DOHH2 (cell line): ENCODE measurements around the gene EPC1.

Experiments
- EZH2phosphoT487 ChIP-seq: fragments of 200-600 bp; sonication (generic); IDR thresholded peaks from 2 replicates; pipeline ENCODE4 v1.6.1; 2017; ENCODE audit warnings: borderline replicate concordance, mild to moderate bottlenecking, antibody characterized with exemption, low read length, moderate library complexity, mixed read lengths
- TF ChIP-seq, protein P1 (sequence below): fragments of 200-600 bp; sonication (generic); IDR thresholded peaks from one replicate; pipeline ENCODE4 v1.5.1; 2014; ENCODE audit warnings: antibody characterized with exemption, mild to moderate bottlenecking, low read depth, low read length; ENCODE audit not compliant: poor library complexity, severe bottlenecking

DNA sequence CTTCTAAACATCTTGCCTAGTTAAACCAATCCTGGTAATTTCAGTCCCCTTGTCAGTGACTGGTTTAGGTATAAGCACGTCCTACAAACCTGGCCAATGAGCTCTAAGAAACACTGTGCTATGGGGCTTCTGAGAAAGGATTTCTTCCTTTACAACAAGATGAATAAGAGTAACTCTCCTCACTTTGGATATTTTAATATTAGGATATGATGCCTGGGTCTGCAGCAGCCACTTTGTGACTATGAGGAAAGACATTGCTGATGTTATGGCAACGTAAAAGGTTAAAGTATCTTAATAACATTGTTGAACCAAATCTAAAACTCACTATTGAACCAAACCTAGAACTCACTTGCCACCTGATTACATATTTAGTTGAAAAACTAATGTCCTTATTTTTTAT, 26.5 kb upstream of the EPC1 start:
- TF ChIP-seq, protein P1, sequence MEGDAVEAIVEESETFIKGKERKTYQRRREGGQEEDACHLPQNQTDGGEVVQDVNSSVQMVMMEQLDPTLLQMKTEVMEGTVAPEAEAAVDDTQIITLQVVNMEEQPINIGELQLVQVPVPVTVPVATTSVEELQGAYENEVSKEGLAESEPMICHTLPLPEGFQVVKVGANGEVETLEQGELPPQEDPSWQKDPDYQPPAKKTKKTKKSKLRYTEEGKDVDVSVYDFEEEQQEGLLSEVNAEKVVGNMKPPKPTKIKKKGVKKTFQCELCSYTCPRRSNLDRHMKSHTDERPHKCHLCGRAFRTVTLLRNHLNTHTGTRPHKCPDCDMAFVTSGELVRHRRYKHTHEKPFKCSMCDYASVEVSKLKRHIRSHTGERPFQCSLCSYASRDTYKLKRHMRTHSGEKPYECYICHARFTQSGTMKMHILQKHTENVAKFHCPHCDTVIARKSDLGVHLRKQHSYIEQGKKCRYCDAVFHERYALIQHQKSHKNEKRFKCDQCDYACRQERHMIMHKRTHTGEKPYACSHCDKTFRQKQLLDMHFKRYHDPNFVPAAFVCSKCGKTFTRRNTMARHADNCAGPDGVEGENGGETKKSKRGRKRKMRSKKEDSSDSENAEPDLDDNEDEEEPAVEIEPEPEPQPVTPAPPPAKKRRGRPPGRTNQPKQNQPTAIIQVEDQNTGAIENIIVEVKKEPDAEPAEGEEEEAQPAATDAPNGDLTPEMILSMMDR, result no peak
- no peak for TF ChIP-seq EZH2phosphoT487
